ENCODE measurements around the gene CD59.
"Not testable (repeated sequence)": the region's sequence is repeated elsewhere in the genome, so short reads cannot be mapped to it uniquely, and the experiment has no call there.

Gene CD59

DNA sequence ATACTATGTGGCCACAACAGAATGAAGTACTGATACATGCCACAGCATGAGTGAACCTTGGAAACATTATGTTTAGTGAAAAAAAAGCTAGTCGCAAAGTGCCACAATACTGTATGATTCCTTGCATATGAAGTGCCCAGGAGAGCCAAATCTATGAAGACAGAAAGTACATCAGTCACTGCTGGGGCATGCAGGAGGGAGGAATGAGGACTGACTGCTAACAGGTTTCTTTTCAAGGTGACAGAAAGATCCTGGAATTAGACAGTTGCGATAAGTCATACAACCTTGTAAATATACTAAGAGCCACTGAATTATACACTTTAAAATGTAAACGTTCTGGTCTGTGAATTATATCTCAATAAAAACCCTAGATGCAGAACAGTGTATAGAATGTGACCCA is 23.8 kb downstream of the CD59 start:
- H3K27ac ChIP-seq (replicated peaks) = no peak overlapping the region
- no peak for TF ChIP-seq POLR2AphosphoS5 (IDR thresholded peaks at IDR 0.05; ENCODE audit: low read depth)
- TF ChIP-seq GABPA (IDR thresholded peaks at IDR 0.05; ENCODE audit: low read depth) = no peak
- TF ChIP-seq, protein P1, sequence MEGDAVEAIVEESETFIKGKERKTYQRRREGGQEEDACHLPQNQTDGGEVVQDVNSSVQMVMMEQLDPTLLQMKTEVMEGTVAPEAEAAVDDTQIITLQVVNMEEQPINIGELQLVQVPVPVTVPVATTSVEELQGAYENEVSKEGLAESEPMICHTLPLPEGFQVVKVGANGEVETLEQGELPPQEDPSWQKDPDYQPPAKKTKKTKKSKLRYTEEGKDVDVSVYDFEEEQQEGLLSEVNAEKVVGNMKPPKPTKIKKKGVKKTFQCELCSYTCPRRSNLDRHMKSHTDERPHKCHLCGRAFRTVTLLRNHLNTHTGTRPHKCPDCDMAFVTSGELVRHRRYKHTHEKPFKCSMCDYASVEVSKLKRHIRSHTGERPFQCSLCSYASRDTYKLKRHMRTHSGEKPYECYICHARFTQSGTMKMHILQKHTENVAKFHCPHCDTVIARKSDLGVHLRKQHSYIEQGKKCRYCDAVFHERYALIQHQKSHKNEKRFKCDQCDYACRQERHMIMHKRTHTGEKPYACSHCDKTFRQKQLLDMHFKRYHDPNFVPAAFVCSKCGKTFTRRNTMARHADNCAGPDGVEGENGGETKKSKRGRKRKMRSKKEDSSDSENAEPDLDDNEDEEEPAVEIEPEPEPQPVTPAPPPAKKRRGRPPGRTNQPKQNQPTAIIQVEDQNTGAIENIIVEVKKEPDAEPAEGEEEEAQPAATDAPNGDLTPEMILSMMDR (IDR thresholded peaks at IDR 0.05; ENCODE audit: insufficient read depth, low read length) = no peak
- no peak for TF ChIP-seq SPI1 (IDR thresholded peaks at IDR 0.05; ENCODE audit: borderline replicate concordance, low read depth)
- TF ChIP-seq, protein P2, sequence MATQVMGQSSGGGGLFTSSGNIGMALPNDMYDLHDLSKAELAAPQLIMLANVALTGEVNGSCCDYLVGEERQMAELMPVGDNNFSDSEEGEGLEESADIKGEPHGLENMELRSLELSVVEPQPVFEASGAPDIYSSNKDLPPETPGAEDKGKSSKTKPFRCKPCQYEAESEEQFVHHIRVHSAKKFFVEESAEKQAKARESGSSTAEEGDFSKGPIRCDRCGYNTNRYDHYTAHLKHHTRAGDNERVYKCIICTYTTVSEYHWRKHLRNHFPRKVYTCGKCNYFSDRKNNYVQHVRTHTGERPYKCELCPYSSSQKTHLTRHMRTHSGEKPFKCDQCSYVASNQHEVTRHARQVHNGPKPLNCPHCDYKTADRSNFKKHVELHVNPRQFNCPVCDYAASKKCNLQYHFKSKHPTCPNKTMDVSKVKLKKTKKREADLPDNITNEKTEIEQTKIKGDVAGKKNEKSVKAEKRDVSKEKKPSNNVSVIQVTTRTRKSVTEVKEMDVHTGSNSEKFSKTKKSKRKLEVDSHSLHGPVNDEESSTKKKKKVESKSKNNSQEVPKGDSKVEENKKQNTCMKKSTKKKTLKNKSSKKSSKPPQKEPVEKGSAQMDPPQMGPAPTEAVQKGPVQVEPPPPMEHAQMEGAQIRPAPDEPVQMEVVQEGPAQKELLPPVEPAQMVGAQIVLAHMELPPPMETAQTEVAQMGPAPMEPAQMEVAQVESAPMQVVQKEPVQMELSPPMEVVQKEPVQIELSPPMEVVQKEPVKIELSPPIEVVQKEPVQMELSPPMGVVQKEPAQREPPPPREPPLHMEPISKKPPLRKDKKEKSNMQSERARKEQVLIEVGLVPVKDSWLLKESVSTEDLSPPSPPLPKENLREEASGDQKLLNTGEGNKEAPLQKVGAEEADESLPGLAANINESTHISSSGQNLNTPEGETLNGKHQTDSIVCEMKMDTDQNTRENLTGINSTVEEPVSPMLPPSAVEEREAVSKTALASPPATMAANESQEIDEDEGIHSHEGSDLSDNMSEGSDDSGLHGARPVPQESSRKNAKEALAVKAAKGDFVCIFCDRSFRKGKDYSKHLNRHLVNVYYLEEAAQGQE (IDR thresholded peaks at IDR 0.05; ENCODE audit: insufficient replicate concordance, low read depth) = no peak
- DNase-seq (ENCODE audit: low read depth in 1 of 2, low spot score in 1 of 2) = no peak
- H3K4me3 ChIP-seq (replicated peaks; ENCODE audit: insufficient read depth, low read length) = no peak overlapping the region
- no peaks in the 10 kb centered on the region for H3K27me3 ChIP-seq (ENCODE audit: insufficient read depth, poor library complexity, severe bottlenecking)

DNA sequence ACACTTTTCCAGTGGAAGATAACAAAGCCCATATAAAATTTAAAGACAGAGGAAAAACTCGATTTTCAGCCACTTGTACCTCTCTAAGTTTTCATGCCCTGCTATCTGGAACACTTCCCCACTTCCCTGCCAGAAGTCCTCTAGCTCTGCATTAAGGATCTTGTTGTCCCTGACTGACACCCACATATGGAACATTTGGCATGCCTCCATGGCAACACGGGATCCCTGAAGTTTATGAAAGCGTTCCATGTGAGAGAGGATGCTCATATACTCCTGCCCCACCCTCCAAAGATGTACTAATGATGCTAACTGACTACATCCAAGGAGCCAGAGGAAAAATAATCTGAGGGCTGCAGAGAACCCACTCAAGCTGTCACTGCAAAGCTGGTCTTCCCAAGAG is 26.8 kb downstream of the CD59 start:
- Histone ChIP-seq H3K27ac (replicated peaks) (no peak overlapping the region), H3K4me3 (replicated peaks; ENCODE audit: insufficient read depth, low read length) (no peak overlapping the region), H3K27me3 (ENCODE audit: insufficient read depth, poor library complexity, severe bottlenecking) (no peaks in the 10 kb centered on the region)
- TF ChIP-seq, protein P2 (IDR thresholded peaks at IDR 0.05; ENCODE audit: insufficient replicate concordance, low read depth) = no peak
- TF ChIP-seq SPI1 (IDR thresholded peaks at IDR 0.05; ENCODE audit: borderline replicate concordance, low read depth) (no peak), POLR2AphosphoS5 (IDR thresholded peaks at IDR 0.05; ENCODE audit: low read depth) (no peak), GABPA (IDR thresholded peaks at IDR 0.05; ENCODE audit: low read depth) (no peak)
- TF ChIP-seq, protein P1 (IDR thresholded peaks at IDR 0.05; ENCODE audit: insufficient read depth, low read length) = no peak
- DNase-seq (ENCODE audit: low read depth in 1 of 2, low spot score in 1 of 2) = no peak

DNA sequence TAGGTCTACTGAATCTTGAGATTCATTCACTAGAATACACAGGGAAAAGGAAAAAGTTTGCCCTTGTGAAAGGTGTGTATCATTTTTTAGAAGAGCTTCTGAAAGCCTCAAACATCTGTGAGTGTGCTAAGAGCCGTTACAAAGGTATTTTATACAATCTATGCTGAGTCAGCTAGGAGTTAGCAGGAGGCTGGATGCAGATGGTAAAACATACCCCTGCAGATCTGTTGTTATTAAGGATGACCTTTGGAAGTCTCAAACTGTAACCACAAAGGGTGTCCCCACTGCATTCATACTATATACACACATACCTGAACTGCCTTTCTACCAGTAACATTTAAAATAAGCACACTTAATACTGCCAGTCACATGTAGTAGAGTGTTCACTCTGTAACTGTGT is 27.2 kb downstream of the CD59 start:
- TF ChIP-seq GABPA (IDR thresholded peaks at IDR 0.05; ENCODE audit: low read depth) (no peak), SPI1 (IDR thresholded peaks at IDR 0.05; ENCODE audit: borderline replicate concordance, low read depth) (no peak), POLR2AphosphoS5 (IDR thresholded peaks at IDR 0.05; ENCODE audit: low read depth) (no peak)
- TF ChIP-seq, protein P2 (IDR thresholded peaks at IDR 0.05; ENCODE audit: insufficient replicate concordance, low read depth) = no peak
- TF ChIP-seq, protein P1 (IDR thresholded peaks at IDR 0.05; ENCODE audit: insufficient read depth, low read length) = no peak
- DNase-seq (ENCODE audit: low read depth in 1 of 2, low spot score in 1 of 2) = no peak
- Histone ChIP-seq H3K4me3 (replicated peaks; ENCODE audit: insufficient read depth, low read length) (no peak overlapping the region), H3K27ac (replicated peaks) (no peak overlapping the region), H3K27me3 (ENCODE audit: insufficient read depth, poor library complexity, severe bottlenecking) (no peaks in the 10 kb centered on the region)

DNA sequence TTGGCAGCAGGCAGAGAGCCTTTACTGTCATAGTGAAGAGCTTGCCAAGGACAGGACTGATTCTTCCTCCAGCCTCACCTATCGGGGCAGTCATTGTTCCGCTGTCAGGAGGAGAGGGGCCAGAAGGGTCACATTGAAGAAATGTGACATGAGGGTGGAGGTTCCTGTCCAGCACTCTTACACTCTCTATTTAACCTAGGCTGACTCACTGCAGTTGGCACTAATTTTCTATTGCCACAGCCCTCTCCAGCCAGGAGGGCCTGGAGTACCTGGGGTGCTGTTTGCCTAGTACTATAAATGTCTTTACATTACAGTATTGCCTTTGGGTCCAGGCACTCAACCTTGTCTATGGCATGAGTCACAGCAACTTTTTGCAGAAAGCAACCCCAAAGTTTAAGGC is 28.4 kb downstream of the CD59 start:
- H3K27ac ChIP-seq (replicated peaks); H3K4me3 ChIP-seq (replicated peaks; ENCODE audit: insufficient read depth, low read length); H3K27me3 ChIP-seq (ENCODE audit: insufficient read depth, poor library complexity, severe bottlenecking); DNase-seq (ENCODE audit: low read depth in 1 of 2, low spot score in 1 of 2): not testable (repeated sequence)
